GM11168 (cell line): ENCODE data around the gene SLC9C1.

Experiments
- in situ Hi-C: fragments of 300-500 bp; cut with MboI; formaldehyde crosslinking; loops from one replicate; pipeline ENCODE4 v1.12.0; 2022; ENCODE audit warnings: low sequenced_read_pairs; ENCODE audit not compliant: unreplicated experiment

SLC9C1 gene

DNA sequence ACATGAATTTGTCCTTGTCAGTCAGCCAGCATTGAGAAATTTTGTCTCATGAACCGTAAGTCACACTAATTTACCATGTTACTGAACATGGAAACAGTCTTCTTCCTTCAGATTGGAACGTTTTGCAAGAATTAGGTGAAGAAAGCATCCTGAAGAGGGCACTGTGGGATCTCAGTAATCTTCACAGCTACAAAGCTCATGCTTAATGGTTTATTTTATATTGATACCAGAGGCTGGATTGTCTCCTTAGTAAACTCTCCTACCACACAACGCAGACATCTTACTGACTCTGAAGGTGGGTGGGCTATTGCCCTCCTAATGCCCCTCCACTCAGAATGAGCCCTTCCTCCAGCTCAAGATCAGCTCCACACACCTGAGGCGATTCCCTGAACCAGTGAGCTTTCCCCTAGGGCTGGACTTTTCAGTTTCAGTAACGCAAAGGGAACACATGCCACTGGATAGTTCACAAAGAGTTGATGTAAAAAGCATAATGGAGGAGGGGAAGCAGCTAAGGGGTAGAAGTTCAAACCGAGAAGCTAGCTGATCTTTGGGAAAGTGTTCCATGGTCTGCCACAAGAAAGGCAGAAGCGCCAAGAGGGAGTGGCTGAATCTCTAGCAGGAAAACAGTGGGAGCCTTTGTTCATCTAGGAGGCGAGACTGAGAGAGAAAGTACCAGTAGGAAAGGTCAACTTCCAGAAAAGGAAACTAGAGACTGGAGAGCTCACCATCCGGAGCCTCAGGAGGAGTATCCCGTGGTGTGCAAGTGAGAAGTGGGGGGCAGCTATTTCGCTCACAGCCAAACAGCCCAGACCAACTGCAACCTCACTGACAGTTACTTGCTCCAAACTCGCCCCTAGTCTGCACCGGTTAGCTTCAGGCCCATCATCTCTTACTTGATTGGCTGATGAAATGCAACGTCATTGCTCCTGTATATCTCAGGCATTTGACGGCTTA is at the start of gene SLC9C1:
TSS of gene SLC9C1 (minus strand) at position 849 of the 954 bp plus-strand sequence. CDS start 7,425 bp downstream, outside the sequence.
- in situ Hi-C loops, result loop anchor here (5.0 kb wide), 1 partner anchor 156 kb away; no protein-coding TSS in a partner anchor

DNA sequence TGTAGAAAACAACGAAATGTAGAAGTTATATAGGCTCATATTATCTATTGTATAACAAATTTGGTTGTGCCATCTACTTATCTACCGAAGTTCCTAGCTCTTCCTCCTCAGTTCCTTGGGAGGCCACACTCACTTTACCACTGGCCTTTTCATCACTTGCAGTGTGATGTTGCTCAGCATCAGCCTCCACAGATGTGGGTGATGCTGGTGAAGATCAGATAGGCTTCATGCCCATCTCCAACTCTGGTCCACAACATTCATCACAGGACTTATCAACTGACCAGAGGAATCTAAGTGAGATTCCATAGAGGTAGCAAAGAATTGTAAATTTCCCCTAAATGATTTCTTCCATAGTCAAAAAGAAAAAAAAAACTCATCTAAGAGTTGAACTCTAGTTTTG is 47.4 kb upstream of the SLC9C1 start:
- in situ Hi-C loops, result no loop called here

DNA sequence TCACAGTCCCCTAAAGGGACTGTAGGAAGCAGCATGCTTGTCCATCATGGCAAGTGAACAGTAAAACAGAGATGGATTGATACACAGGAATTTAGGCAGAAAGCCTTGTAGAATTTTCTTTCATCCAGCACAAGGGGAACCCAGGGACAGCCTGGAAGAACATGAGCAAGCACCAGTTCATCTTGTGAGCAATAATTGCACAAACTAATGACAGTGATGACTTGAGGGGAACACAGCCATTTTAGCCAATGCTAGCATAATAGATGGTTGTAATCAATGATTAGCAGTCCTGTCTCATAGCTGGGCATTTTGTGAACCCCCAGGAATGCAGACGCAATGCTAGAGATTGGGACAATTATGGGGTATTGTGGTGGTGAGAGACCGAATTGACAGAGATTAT is 45.6 kb upstream of the SLC9C1 start:
- in situ Hi-C loops, result no loop called here

DNA sequence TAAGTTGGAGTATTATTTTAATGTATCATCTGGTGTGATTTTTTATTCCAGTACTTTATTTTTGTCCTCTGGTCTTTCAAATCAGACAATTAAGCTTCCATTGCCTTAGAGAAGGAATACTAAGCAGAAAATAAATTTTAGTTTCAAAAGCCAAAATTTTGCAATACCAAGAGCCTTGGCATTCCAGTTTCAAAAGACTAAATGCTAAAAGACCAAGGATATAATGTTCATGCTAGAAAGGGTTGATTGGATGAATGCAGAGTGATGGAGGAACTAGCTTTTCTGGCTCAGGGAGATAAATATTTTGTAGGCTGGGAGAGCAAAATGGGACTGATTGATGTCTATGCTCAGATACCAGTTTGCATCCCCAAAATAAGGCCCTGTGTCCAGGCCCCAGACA is 45.1 kb upstream of the SLC9C1 start:
- in situ Hi-C loops, result no loop called here

DNA sequence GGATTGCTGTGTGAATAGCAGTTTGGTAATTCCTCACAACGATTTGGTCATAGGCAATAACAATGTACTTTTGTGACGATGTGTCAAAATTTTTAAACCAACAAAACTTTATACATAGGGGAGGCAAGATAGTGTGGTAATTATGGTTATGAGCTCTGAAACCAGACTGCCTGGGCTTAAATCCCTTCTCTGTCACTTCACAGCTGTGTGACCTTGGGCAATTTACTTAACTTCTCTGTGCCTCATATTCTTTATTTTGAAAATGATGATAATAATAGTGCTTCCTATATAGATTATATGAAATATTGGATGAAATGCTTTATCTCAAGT is 44.7 kb upstream of the SLC9C1 start:
- in situ Hi-C loops, result no loop called here

DNA sequence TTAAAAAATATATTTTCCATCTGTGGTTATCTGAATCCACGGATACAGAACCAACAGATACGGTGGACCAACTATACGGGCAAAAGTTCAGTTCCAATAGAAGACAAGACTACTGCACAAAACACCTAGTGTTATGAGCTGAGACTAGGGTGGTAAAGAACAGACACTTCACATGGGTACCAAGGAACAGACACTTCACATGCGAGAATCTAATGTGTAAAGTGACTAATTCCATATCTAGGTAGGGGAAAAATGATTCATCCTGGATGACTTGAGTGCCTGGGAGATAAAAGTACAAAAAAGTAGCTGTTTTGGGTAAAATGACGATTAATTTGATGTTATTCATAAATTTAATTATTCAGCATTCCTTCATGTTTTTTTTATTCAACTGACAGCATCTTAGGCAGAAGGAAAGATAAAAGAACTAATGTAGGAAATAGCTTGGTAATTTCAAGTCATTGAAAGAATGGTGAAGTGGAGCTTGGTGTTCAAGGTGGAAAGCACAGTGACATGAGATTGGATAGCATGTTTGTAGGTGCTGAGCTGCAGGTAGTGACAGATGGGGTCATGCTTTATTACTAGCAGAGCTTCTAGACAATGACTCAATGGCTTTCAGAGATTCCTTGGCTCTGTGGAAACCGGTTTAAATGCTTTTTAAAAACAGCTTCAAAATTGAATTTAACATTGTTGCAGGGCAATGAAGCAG is 44.2 kb upstream of the SLC9C1 start:
- in situ Hi-C loops, result no loop called here

DNA sequence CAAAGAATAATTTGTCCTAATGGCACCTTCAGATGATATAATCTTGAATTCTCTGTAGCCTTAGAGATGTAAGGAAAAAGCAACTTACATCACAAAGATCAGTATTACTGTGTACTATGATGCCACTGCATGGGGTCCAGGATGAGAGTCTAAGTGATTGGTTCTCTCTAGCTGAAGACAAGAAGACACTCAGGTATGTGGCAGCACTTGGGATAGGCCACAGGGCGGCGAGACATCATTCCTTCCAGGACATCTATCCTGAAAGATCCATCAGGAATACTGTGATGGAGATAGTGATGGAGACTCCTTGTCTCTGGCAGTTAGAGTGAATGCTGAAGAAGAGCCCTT is 41.4 kb upstream of the SLC9C1 start:
- in situ Hi-C loops, result no loop called here

DNA sequence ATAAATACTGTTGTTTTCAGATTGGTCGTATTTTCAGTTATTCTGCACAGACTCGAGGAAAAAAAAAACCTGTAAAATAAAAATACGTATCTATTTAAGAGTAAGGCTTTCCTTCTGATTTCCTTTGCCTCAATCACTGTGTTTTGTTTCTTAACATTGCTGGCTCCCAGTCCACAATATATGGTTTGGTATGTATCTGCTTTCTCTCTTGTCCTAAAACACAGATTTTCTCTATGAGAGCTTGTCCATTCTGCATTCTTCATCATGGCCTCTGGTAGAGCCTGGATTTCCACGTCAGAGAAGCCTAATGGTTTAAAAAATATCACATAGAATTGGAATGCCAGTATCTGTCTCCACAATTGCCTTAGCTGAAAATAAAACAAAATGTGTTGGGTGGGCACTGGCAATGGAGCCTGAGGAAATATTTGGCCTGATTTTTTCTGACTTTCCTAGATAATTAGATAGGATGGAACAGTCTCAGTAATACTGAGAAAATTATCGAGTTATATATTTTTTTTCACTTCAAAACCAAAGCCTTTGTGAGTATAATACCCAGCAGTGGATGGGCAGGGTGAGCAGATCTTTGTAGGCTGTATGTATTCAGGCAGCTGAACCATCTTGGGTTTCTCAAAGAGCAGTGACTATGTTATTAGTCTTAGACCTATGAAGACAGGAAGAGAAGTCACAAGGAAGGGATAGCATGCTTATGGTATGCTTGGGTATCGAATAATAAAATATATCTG is 40.8 kb upstream of the SLC9C1 start:
- in situ Hi-C loops, result no loop called here

DNA sequence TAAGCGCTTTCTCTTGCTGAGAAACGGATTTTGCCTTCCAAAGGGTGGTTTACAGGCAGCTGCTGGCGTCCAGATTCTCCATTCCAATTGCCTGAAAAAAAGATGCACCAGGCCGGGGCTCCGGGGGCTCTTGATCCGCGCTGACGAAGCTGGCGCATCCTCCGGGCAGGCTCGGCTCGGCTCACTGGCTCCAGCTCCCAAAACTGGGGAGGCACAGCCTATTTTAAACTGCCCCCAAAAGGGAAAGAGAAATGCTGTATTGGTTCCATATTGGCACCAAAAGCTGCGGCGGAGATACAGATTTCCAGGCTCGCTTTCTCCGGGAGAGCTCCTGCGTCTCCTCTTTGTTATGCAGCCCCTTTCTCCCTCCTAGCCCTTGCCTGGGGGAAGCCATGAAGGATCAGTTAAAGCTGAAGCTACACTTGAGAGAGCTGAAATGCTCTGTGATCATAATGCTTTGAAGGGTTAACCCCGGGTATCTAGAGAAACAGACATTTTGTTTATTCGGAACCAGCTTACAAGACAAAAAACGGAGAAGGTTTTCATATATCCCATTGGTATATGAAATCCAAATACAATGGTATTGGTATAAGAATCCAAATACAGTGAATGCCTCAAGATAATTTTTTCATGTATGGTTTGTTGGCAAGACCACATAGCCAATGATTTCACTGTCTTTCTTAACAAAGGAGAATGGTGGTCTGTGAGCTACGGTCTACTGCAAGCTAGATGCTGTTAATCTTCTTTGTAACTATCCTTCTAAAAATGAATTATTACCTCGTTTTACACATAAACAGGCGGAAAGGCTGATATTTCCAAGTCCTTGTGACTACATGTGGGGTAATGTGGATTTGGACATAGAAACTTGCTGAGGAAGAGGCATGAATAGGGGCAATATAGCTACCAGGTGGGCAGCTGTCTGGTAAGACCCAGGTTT is 39.6 kb upstream of the SLC9C1 start:
- in situ Hi-C loops, result no loop called here

DNA sequence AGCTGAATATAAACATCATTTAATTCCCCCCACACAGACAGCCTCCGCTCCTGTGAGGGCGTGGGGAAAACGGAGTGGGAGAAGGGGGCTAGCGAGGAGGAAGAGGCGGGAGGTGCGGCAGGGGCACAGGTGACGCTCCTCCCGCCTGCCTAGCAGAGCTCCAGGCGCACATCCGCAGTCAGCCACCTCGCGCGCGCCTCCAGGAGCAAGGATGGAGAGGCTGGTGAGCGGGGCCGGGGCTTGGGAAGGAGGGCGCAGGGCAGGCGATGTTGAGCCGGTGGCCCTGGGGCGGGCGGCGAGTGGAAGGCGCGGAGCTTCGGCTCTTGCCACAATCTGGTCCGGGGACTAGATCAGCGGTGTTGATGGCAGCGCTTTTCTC is 39.0 kb upstream of the SLC9C1 start, which contains the start of gene CD200:
TSS of gene CD200 (plus strand) at position 155 of the 379 bp plus-strand sequence. CDS start at position 212, 57 bp downstream.
- in situ Hi-C loops, result no loop called here

DNA sequence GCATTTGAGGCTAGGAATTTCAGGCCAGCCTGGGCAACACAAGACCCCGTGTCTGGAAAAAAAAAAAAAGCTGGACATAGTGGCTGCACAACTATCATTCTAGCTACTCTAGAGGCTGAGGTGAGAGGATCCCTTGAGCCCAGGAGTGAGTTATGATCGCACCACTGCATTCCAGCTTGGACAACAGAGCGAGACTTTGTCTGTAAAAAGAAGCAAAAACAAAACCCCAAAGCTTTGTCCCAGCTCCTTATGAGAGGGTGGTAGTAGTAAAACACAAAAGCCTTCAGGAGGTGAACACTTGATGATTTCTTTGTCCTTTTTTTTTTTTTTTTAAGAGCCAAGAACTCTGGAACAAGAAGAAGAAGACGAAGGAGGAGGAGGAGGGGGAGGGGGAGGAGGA is 37.8 kb upstream of the SLC9C1 start:
- in situ Hi-C loops, result no loop called here

DNA sequence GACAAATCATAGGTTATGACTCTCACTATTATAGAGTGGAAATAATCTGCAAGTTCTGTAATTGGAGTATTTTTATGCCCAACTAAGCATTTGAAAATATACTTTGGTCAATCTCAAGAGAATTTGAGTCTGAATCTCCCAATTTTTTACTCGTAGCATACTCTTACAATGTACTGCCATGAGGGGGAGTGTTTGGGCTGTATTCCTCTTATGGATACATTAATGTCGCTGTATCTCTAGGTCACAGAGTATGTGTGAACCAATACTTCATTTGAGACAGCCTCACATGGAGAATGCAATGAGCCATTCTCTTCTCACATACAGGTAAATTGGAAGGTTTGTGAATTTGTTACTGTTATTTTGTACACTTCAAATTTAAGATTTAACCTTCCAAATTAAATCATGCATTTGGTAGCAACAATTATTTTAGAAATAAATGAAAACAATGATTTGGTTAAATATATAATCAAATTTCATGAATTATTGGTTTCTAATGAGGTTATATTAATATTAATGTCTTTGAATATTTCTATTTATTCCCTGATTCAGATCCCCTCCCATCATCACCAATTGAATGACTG is 33.4 kb upstream of the SLC9C1 start:
- in situ Hi-C loops, result loop anchor here (5.0 kb wide), 1 partner anchor 195 kb away; no protein-coding TSS in a partner anchor

DNA sequence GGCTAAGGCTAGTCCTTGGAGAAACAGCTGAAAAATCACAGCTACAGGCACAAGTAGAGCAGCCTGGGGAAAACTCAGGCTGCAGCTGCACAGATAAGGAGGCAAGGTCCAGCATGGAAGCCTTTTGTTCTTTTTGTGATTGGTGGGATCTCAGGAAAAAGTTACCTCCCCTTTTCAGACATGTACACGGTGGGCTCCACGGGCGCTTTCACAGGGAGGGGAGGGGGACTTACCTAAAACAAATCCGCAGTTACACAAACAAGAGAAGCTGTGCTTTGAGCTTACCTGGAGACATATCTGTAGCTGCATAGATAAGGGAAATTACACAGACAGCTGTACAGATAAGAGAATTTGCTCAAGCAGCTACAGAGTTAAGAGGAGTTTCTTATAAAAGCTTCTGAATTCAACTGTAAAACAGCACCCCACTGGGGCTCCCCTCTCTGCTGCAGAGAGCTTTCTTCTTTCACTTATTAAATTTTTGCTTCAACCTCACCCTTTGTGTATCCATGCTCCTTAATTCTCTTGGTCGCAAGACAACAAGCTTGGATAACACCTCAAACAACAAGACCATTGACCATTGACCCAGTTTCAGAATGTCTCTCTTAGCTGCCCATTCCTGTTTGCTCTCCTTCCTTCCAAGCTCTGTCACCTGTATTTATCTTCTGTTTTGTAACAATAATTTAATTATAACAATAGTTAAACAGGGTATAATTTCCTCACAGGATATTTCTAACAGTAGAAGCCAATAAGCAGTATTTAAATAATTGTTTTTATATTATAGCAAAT is 28.0 kb upstream of the SLC9C1 start:
- in situ Hi-C loops, result no loop called here

DNA sequence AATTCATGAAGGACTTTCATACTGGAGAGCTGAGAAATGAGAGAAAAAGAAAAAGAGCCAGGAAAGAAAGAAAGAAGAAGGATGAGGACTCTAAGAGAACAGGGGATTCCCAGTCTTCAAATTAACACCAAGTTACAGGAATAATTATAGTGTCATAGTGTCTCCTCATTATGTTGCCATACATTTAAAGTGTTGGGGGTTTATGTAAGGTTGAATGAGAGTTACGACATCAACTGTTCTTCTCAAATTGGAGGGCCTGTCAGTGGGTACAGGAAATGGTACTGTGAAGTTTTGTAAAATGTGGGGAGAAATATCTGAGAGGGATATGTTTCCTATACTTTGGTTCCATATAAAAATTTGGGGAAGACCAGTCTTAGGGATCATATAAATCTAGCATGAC is 26.7 kb upstream of the SLC9C1 start:
- in situ Hi-C loops, result no loop called here

DNA sequence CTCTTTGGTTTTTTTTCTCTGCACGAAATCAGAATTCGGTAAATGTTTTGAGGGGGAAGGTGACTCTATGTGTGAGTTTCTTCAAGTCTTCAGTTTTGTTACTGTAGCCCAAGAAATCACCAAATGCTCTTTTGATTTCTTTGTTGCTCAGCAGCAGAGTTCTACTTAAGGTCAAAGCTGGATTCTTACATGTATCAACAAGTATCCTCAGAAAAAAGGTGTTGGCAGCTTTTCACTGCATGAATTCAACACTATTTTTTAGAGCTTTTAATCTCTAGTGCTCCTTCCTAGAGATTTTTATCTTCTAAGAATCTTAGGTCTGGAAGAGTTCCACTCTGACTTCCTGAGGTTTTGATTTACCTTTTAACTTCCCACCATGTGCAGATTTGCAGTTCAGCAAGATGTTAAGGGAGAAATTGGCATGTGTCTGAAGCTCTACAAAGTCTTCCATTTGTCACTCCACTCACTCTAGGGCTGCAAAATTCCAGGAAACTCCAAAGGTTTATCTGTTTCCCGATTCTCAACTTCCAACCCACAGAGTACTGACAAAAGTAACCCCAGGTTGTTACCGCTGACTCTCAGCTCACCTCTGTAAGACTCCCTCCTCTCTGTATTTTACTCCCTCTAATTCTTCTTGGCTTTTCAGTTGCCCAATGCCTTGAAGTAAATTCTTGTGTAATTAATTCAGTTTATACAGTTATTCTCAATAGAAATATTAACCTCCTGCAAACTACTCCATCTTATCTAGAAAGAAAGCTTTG is 25.7 kb upstream of the SLC9C1 start:
- in situ Hi-C loops, result no loop called here

DNA sequence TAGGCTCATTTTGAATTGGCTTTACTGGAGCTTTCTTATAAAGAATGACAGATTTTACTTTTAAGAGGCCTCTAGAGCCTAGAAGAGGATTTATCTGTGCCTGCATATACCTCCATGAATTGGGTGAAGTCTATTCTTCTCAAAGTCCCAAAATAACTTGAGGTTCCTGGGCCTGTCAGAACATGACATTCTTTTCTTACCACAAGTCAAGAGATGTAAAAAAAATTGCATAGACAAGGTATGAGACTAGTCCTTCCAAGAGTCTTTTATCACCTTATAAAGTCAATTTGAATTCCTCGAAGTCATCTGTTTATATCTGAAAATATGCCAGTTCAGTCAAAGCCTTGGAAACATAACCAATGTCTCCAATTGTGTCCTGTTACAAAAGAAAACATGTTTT is 21.8 kb upstream of the SLC9C1 start:
- in situ Hi-C loops, result no loop called here

DNA sequence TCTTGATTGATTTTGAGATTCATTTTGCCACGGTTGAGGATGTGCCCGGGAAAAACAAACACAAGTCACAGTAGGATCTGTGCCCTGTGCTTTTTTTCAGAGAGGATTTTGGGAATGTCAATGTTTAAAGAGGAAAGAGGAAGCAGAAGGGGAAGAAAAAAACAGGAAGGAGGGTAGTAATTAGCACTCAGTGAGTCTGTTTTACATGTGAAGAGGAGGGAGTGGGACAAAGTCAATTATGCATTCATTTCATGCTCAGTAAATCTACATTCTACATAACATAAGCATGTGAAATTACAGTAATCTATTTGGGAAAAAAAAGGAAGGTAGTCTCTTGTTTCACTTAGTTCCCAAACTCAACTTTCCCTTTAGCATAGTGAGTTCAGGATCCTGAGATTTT is 20.6 kb upstream of the SLC9C1 start:
- in situ Hi-C loops, result no loop called here
